ENCODE data around the gene PGAM5. TPM values are rescaled to one million over a fixed set of nuclear protein-coding genes. Genes with fewer than 3 reads are reported as not detected.

PGAM5 gene
- total and polyA plus RNA-seq, 2 experiments from 2014 or later = 17.6 to 27.2 TPM

- Histone ChIP-seq H3K4me1 (ENCODE audit: insufficient read depth) (no peaks in the 10 kb centered on the region), H3K79me2 (peaks cover 20% of the 10 kb centered on the region), H3K4me2 (no peak overlapping the region), H2AFZ (no peak overlapping the region), H3K36me3 (replicated peaks; ENCODE audit: insufficient read depth, low read depth) (no peaks in the 10 kb centered on the region), H3K27ac (no peak overlapping the region), H4K20me1 (ENCODE audit: insufficient read depth, poor library complexity, severe bottlenecking) (no peaks in the 10 kb centered on the region), H3K27me3 (no peaks in the 10 kb centered on the region), H3K9me2 (replicated peaks; ENCODE audit: insufficient read depth) (no peaks in the 10 kb centered on the region), H3K4me3 (no peak overlapping the region), H3K9me3 (ENCODE audit: low read depth) (no peaks in the 10 kb centered on the region)
- TF ChIP-seq EZH2phosphoT487 (IDR thresholded peaks at IDR 0.05; ENCODE audit: low read depth, severe bottlenecking, unreplicated experiment) (no peak), CTCF (IDR thresholded peaks at IDR 0.05; ENCODE audit: poor library complexity) (no peak), EZH2 (IDR thresholded peaks at IDR 0.05; ENCODE audit: borderline replicate concordance) (no peak)
- no peak for DNase-seq (ENCODE audit: low spot score)
- 95% methylated on average over 56 of the region's 61 CpGs for WGBS (ENCODE audit: low lambda C conversion rate, missing lambda C conversion rate)
Observed at GRCh38 chr12:132717531-132718387, 7.1 kb downstream of the PGAM5 start.

- Histone ChIP-seq H3K4me1 (ENCODE audit: insufficient read depth) (no peaks in the 10 kb centered on the region), H3K9me2 (replicated peaks; ENCODE audit: insufficient read depth) (no peaks in the 10 kb centered on the region), H4K20me1 (ENCODE audit: insufficient read depth, poor library complexity, severe bottlenecking) (no peaks in the 10 kb centered on the region), H3K9me3 (ENCODE audit: low read depth) (no peaks in the 10 kb centered on the region), H3K79me2 (peaks cover 11% of the 10 kb centered on the region), H3K27me3 (no peaks in the 10 kb centered on the region), H3K36me3 (replicated peaks; ENCODE audit: insufficient read depth, low read depth) (no peaks in the 10 kb centered on the region), H3K27ac (no peak overlapping the region), H2AFZ (no peak overlapping the region), H3K4me3 (no peak overlapping the region), H3K4me2 (no peak overlapping the region)
- TF ChIP-seq EZH2 (IDR thresholded peaks at IDR 0.05; ENCODE audit: borderline replicate concordance) (no peak), EZH2phosphoT487 (IDR thresholded peaks at IDR 0.05; ENCODE audit: low read depth, severe bottlenecking, unreplicated experiment) (no peak), CTCF (IDR thresholded peaks at IDR 0.05; ENCODE audit: poor library complexity) (no peak)
- WGBS (ENCODE audit: low lambda C conversion rate, missing lambda C conversion rate) = 97% methylated on average over 15 of the region's 21 CpGs
- no peak for DNase-seq (ENCODE audit: low spot score)
Observed at GRCh38 chr12:132718644-132719043, 8.0 kb downstream of the PGAM5 start.

GRCh38 chr12:132719141-132719953 lies 8.7 kb downstream of the PGAM5 start:
- TF ChIP-seq EZH2 (IDR thresholded peaks at IDR 0.05; ENCODE audit: borderline replicate concordance) (no peak), EZH2phosphoT487 (IDR thresholded peaks at IDR 0.05; ENCODE audit: low read depth, severe bottlenecking, unreplicated experiment) (no peak), CTCF (IDR thresholded peaks at IDR 0.05; ENCODE audit: poor library complexity) (no peak)
- DNase-seq (ENCODE audit: low spot score) = no peak
- H3K4me2 ChIP-seq = no peak overlapping the region
- 95% methylated on average over 31 of the region's 31 CpGs for WGBS (ENCODE audit: low lambda C conversion rate, missing lambda C conversion rate)
- no peak overlapping the region for H3K4me3 ChIP-seq
- H3K27me3 ChIP-seq = no peaks in the 10 kb centered on the region
- no peaks in the 10 kb centered on the region for H4K20me1 ChIP-seq (ENCODE audit: insufficient read depth, poor library complexity, severe bottlenecking)
- no peaks in the 10 kb centered on the region for H3K4me1 ChIP-seq (ENCODE audit: insufficient read depth)
- H3K79me2 ChIP-seq = peaks cover 4% of the 10 kb centered on the region
- H3K9me2 ChIP-seq (replicated peaks; ENCODE audit: insufficient read depth) = no peaks in the 10 kb centered on the region
- no peaks in the 10 kb centered on the region for H3K36me3 ChIP-seq (replicated peaks; ENCODE audit: insufficient read depth, low read depth)
- H3K9me3 ChIP-seq (ENCODE audit: low read depth) = no peaks in the 10 kb centered on the region
- no peak overlapping the region for H3K27ac ChIP-seq
- no peak overlapping the region for H2AFZ ChIP-seq
